OCI-M2 (cell line): ENCODE measurements around the gene RANBP10.
"Not testable (repeated sequence)": the region's sequence is repeated elsewhere in the genome, so short reads cannot be mapped to it uniquely, and the experiment has no call there.

ENCODE experiments used
- DNase-seq: peaks from one replicate; lab custom pipeline; 2025; ENCODE audit not compliant: unreplicated experiment; lab: John Stamatoyannopoulos, UW

Gene RANBP10

DNA sequence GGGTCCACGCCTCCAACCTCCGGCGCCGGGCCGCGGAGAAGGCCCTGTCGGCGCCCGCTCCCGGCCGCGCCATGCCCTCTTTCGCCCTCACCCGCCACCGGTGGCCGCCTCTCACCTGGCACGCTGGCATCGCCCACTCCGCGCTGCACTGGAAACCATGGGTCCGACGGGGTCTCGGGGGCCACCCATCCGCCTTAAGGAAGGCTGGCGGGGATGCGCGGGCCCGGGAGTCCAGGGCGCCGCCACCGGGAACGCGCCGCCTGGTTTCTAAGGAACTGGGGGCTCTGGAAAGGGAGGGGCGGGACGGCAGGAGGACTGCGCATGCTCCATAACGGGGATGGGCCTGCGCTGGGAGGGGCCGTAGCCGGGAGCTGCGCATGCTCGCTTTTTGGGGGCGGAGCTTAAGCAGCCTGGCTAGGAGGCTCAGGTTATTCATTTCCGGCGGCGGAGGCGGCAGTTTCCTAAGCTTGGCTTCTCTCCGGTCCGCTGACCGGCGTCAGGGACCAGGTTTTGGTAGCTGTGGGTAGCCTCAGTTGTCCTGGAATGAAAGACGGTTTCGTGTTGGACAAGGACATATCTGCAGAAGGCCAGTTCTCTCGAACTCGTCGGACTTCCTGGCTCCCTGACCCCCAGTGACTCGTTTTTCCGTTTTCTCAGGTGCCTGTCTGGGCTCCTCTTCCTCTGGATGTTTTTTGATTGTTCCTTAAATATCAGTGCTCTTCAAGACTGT is 87.1 kb downstream of the RANBP10 start, which contains the start of gene GFOD2:
Gene GFOD2 (minus strand): TSS at position 269 of the 730 bp plus-strand sequence. CDS start 33,601 bp downstream, outside the sequence.
- peak; percentile 89 for DNase-seq

GRCh38 chr16:67718668-67719047 is 87.7 kb downstream of the RANBP10 start:
- no peak for DNase-seq

- DNase-seq, result no peak
Measured at GRCh38 chr16:67716097-67716496, 90.3 kb downstream of the RANBP10 start.

DNA sequence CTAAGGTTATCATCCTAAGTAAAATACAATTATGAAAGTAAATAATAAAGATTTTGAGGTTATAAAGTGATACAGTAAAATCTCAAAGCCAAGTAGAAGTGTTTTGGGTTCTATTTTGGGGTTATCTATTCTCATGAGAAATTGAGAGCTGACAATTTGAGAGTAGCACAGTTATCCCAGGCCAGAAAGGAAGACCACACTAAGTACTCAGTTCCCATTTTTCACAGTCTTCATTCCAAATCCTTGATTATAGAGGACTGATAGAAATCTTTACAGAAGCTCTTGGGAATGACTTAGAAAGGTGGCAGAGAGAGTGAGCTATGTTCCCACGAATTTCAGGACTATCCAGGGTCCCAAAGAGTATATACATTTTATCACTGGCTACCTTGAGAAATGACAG is 91.8 kb downstream of the RANBP10 start:
- DNase-seq, result no peak

DNA sequence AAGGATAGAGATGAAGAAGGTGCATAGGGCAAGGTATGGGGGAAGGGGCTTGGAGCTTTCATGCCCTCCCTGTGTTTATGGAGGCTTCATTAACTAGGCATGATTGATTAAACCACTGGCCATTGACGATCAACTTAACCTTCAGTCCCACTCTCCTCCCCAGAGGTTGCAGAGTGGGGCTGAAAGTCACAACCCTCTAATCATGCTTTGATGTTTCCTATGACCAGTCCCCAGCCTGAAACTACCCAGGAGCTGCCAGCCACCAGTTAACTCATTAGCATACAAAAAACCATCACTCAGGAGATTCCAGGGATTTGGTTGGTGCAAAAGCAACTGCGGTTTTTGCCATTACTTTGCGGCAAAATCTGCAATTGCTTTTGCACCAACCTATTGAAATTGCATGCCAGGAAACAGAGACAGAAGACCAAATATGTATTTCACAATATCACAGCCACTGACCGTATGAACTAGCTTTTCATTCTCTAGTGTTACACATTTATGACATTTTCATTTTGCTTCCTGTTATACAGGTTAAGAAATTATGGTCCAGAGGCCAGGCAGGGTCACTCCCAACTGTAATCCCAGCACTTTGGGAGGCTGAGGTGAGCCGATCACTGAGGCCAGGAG is 92.6 kb downstream of the RANBP10 start:
- DNase-seq, result no peak

DNA sequence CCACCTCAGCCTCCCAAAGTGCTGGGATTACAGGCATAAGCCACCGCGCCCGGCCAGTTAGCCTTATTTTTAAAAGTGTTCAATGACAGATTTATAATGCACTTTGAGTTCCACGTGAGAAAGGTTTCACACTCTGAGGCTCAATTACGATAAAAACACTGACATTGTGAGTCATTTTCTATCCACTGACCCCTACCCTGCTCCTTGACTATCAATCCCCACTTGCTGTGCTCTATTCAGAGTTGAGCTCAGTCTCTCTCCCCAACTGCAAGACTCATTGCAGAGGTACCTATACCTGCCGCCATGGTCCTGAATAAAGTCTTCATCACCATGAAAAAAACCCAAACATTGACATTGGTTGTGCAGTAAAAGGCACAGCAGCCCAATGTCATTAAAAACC is 95.8 kb downstream of the RANBP10 start:
- no peak for DNase-seq

DNA sequence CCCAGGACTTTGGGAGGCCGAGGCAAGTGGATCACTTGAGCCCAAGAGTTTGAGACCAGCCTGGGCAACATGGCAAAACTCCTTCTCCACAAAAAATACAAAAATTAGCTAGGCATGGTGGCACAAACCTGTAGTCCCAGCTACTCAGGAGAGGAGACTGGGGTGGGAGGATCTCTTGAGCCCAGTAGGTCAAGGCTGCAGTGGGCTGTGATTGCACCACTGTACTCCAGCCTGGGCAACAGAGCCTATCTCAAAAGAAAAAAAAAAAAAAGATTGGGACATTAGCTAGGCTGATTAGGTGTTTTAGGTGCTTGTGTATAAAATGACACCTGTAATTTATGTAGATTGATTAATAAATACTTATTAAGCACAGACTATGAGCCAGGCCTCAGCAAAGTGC is 97.3 kb downstream of the RANBP10 start:
- no peak for DNase-seq

DNA sequence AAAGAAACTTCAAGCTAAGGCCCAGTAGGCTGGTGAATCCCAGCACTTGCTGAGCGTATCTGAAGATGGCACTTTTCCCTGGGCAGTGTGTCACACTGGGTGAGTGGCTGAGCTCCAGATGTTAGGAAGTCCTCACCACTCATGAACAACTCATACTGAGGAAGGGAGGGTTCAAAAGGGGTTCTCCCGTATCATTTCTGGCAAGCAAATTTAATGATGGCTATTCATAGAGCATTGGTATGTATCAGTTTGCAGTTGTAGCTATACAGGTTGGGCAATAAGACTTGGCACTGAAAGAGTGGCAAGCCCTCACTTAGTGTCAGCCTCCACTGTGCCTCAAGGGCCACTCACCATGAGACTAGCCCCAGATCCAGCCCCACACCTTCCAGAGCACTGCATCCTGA is 98.0 kb downstream of the RANBP10 start:
- DNase-seq, result no peak

DNA sequence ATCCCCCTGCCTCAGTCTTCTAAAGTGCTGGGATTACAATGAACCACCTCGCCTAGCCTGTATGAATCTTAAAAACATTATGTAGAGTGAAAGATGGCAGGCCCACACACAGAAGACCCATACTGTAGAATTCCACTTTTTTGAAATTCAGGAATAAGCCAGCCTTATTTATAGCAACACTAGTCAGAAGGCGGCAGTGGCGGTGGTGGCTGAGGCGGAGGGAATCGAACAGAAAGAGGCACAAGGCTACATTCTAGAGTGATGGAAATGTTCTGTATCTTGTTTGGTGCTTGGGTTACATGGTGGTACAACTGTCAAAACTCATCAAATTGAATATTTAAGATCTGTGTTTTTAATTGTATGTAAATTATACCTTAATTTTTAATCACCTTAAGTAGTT is 98.6 kb downstream of the RANBP10 start:
- no peak for DNase-seq

DNA sequence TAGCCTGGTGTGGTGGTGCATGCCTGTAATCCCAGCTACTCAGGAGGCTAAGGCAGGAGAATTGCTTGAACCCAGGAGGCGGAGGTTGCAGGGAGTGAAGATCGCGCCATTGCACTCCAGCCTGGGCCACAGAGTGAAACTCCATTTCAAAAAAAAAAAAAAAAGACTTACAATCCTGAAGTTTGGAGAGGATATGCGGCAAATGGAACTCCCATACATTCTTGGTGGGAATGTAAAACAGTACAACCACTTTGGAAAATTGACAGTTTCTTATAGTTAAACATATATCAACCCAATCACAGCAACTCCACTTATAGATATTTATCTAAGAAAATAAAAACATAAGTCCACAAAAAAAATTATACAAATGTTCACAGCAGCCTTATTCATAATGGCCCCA is 99.2 kb downstream of the RANBP10 start:
- no peak for DNase-seq

DNA sequence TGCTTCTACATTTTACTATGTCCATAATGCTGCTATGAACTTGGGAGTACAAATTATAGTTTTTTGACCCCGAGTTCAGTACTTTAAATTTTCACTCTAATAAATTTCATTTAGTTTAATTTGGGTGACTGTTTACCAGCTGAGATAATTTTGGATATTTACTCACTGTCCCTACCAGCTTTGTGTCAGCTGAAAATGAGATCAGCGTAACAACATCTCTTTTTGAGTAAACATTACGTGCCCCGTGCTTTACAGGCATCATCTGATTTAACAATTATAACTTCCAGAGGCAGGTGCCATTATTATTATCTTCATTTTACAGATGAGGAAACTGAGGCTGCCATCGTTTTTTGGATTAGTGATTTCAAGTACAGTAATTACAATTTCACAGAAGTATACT is 102.2 kb downstream of the RANBP10 start:
- no peak for DNase-seq

- no peak for DNase-seq
Measured at GRCh38 chr16:67703626-67704025, 102.7 kb downstream of the RANBP10 start.

- no peak for DNase-seq
Measured at GRCh38 chr16:67702130-67702529, 104.2 kb downstream of the RANBP10 start.

- DNase-seq, result no peak
Measured at GRCh38 chr16:67701420-67701819, 104.9 kb downstream of the RANBP10 start.

GRCh38 chr16:67699265-67699664 is 107.1 kb downstream of the RANBP10 start:
- no peak for DNase-seq

DNA sequence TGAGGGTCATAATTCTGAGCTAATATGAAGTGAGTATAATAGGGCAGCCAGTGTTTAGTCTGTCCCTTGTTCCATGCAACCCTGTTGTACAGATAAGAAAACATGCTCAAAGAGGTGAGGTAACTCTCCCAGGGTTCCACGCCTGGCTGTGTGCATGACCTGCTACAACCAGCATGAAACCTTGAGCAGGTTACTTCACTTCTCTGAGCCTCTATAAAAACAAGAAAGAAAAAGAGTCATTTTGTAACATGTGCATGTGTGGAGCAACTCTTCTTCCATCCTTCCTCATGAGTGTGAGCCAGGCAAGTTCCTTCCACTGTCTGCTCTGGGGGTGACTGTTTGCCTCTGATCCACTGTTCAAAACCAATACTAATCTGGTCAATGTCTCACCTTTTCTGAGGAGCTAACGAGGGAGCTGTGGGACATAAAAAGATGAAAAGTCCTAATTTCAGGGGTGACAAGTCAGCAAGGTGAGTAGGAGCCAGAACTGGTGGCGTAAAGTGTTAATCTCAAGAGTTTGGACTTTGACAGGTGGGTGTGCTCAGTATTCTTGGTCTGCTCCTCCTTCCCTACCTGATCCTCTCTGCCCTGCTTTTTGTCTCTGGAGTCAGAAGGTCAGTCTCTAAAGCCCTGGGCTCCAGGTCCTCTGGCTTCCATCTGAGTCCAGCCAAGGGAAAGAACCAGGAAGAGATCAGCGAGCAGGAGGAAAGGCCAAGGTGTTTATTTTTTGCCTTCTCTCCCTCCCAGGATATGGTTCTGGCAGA is 108.8 kb downstream of the RANBP10 start:
- DNase-seq, result no peak

DNA sequence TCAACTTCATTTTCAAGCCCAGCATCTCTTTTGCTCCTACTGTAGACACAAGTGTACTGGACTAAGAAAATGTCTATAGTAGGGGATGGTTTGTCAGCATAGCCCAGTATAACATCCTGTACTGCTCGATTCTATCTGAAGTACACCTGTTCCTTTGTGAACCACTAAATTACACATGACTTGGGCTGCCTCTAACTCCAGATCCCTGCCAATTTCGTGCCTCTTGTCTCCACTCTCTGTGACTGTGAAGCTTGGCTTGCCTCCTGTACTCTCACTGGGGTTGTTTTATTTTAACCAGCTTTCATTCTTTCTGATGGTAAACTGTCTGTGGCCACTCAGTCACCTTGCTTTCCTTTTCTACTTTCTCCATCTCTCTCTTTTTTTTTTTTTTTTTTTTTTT is 111.7 kb downstream of the RANBP10 start:
- DNase-seq, result no peak

DNA sequence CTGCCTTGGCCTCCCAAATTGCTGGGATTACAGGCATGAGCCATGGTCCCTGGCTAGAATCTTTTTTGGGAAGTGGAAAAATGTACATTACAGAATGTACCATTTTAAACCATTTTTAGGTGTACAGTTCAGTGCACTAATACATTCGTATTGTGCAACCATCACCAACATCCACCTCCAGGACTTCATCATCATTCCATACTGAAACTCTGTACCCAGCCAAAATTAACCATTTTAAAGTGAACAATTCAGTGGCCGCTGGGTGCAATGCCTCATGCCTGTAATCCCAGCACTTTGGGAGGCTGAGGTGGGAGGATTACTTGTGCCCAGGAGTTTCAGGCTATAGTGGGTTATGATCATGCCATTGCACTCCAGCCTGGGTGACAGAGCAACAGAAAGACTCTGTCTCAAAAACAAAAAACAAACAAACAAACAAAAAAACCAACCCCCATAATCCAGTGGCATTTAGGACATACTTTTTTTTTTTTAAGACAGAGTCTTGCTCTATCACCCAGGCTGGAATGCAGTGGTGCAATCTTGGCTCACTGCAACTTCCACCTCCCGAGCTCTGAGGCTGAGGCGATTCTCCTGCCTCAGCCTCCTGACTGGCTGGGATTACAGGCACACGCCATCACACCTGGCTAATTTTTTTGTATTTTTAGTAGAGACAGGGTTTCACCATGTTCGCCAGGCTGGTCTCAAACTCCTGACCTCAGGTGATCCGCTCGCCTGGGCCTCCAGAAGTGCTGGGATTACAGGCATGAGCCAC is 112.7 kb downstream of the RANBP10 start:
- DNase-seq, result not testable (repeated sequence)

- no peak for DNase-seq
Measured at GRCh38 chr16:67685388-67686112, 120.8 kb downstream of the RANBP10 start.

DNA sequence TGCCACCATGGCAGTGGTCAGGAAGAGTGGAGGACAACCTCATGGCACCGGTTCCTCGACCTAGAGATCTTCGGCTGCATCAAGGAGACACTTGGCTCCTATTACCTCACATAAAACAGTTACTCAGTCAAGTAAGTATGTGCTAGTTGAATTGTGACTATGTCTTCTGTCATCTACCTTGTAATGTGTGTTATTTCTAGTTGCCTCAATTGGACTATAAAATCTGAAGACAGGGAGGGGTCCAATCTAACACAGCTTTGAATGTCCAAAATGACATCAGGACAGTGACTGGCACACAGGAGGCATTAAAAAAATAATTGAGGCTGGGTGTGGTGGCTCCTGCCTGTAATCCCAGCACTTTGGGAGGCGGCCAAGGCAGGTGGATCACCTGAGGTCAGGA is 122.6 kb downstream of the RANBP10 start:
- no peak for DNase-seq
